HepG2 (cell line): Measurements from ENCODE around the gene MIA2. TPM values are rescaled to one million over a fixed set of nuclear protein-coding genes. Genes with fewer than 3 reads are reported as not detected.

Experiments
- CHD2 ChIP-seq: IDR thresholded peaks from 2 replicates; pipeline ENCODE4 v1.6.1; 2011; ENCODE audit warnings: low read depth, low read length, improper control_type of control experiment
- FUBP1 ChIP-seq: sonication (generic); formaldehyde crosslinking; IDR thresholded peaks from 2 replicates; pipeline ENCODE4 v1.5.1; 2020; ENCODE audit warnings: missing genetic modification reagents, mild to moderate bottlenecking, borderline replicate concordance
- GTF3A ChIP-seq: sonication (generic); formaldehyde crosslinking; conservative IDR thresholded peaks from 2 replicates; pipeline ENCODE4 v1.4.0; 2020; ENCODE audit warnings: mild to moderate bottlenecking, missing genetic modification reagents
- HNRNPLL ChIP-seq: fragments of 200-400 bp; formaldehyde crosslinking; IDR thresholded peaks from 2 replicates; pipeline ENCODE4 v1.6.1; 2017; ENCODE audit warnings: mild to moderate bottlenecking, low read depth, low read length; ENCODE audit not compliant: poor library complexity, severe bottlenecking
- ISL2 ChIP-seq: sonication (generic); formaldehyde crosslinking; IDR thresholded peaks from 2 replicates; pipeline ENCODE4 v1.5.0; 2020; ENCODE audit warnings: missing genetic modification reagents
- MED1 ChIP-seq: sonication (generic); formaldehyde crosslinking; IDR thresholded peaks from 2 replicates; pipeline ENCODE4 v1.4.0; 2020; ENCODE audit warnings: missing genetic modification reagents
- MTA3 ChIP-seq: sonication (generic); formaldehyde crosslinking; IDR thresholded peaks from 2 replicates; pipeline ENCODE4 v1.4.0; 2020; ENCODE audit warnings: missing genetic modification reagents
- MYC ChIP-seq: sonication (generic); formaldehyde crosslinking; IDR thresholded peaks from 2 replicates; pipeline ENCODE4 v1.9.0; 2021; ENCODE audit warnings: missing genetic modification reagents, borderline replicate concordance
- NR0B2 ChIP-seq: sonication (generic); formaldehyde crosslinking; IDR thresholded peaks from 2 replicates; pipeline ENCODE4 v1.4.0; 2020; ENCODE audit warnings: mild to moderate bottlenecking, missing genetic modification reagents
- RXRB ChIP-seq: IDR thresholded peaks from 2 replicates; pipeline ENCODE4 v1.6.1; 2016; ENCODE audit warnings: borderline replicate concordance, missing genetic modification reagents, missing compliant biosample characterization
- SOX13 ChIP-seq, 3 experiments: fragments of 450-650 bp in 1 of 3; sonication (generic) in 1 of 3; formaldehyde crosslinking in 1 of 3; IDR thresholded peaks in 2 of 3; conservative IDR thresholded peaks in 1 of 3; 2 replicates each; pipeline versions ENCODE4 v1.5.0 to v1.6.1; 2016 to 2020; ENCODE audit warnings: antibody characterized with exemption in 1 of 3, mild to moderate bottlenecking in 1 of 3, missing compliant biosample characterization in 1 of 3, missing genetic modification reagents in 1 of 3, moderate library complexity in 1 of 3
- SOX5 ChIP-seq: IDR thresholded peaks from 2 replicates; pipeline ENCODE4 v1.6.1; 2016; ENCODE audit warnings: borderline replicate concordance
- SUZ12 ChIP-seq: fragments of 150-350 bp; IDR thresholded peaks from 2 replicates; pipeline ENCODE4 v1.6.1; 2014; ENCODE audit warnings: low read depth, low read length
- TFE3 ChIP-seq: IDR thresholded peaks from 2 replicates; pipeline ENCODE4 v1.6.1; 2016
- ZBTB34 ChIP-seq: sonication (generic); formaldehyde crosslinking; IDR thresholded peaks from 2 replicates; pipeline ENCODE4 v1.8.0; 2022; ENCODE audit warnings: mild to moderate bottlenecking, missing genetic modification reagents
- ZNF180 ChIP-seq: sonication (generic); formaldehyde crosslinking; IDR thresholded peaks from 2 replicates; pipeline ENCODE4 v1.4.0; 2020; ENCODE audit warnings: low read depth, missing genetic modification reagents, borderline replicate concordance
- ZNF225 ChIP-seq: sonication (generic); formaldehyde crosslinking; IDR thresholded peaks from 2 replicates; pipeline ENCODE4 v1.4.0; 2020; ENCODE audit warnings: mild to moderate bottlenecking, missing genetic modification reagents
- ZNF274 ChIP-seq: sonication (generic); formaldehyde crosslinking; IDR thresholded peaks from 2 replicates; pipeline ENCODE4 v1.5.1; 2020; ENCODE audit warnings: mild to moderate bottlenecking, missing genetic modification reagents
- ZNF30 ChIP-seq: sonication (generic); formaldehyde crosslinking; IDR thresholded peaks from 2 replicates; pipeline ENCODE4 v1.5.0; 2020; ENCODE audit warnings: mild to moderate bottlenecking, missing genetic modification reagents
- ZNF44 ChIP-seq: sonication (generic); formaldehyde crosslinking; IDR thresholded peaks from 2 replicates; pipeline ENCODE4 v1.5.1; 2020; ENCODE audit warnings: mild to moderate bottlenecking, missing genetic modification reagents
- ZNF558 ChIP-seq: sonication (generic); formaldehyde crosslinking; IDR thresholded peaks from 2 replicates; pipeline ENCODE4 v1.9.0; 2022; ENCODE audit warnings: mild to moderate bottlenecking, missing genetic modification reagents, borderline replicate concordance
- ZNF576 ChIP-seq: sonication (generic); formaldehyde crosslinking; IDR thresholded peaks from 2 replicates; pipeline ENCODE4 v1.4.0; 2020; ENCODE audit warnings: mild to moderate bottlenecking, missing genetic modification reagents
- ZNF644 ChIP-seq: IDR thresholded peaks from 2 replicates; pipeline ENCODE4 v1.6.1; 2016; ENCODE audit warnings: low read depth
- ZNF713 ChIP-seq: sonication (generic); formaldehyde crosslinking; IDR thresholded peaks from 2 replicates; pipeline ENCODE4 v1.4.0; 2020; ENCODE audit warnings: mild to moderate bottlenecking, missing genetic modification reagents
- polyA plus RNA-seq, 8 experiments: library from polyadenylated mRNA; depleted of rRNA in 3 of 8; stranded (reverse) in 7 of 8; unstranded in 1 of 8; fragments of >200 nt; fragmentation: Illumina TruSeq in 4 of 8; extraction: Trizol in 4 of 8; gene quantifications; 2 replicates each; pipeline versions ENCODE4 v1.2.1 to v1.2.3, GENCODE V29; 2011 to 2016; ENCODE audit warnings: low read depth in 4 of 8, missing spikeins in 1 of 8, mixed read lengths in 1 of 8; ENCODE audit not compliant: insufficient read depth in 1 of 8
- total RNA-seq, 5 experiments: library from RNA; depleted of rRNA; stranded (reverse); fragments of >200 nt; fragmentation: Illumina TruSeq; extraction: Trizol; gene quantifications; 2 replicates each; pipeline ENCODE4 v1.2.3, GENCODE V29; 2016; ENCODE audit warnings: low read depth in 1 of 5

The MIA2 gene
- total and polyA plus RNA-seq, 2 of the 13 experiments (the other 11 are each of a cell fraction or from before 2014, with no cell fraction given), result 134 to 158 TPM

- peak; percentile 67; the same call in 1 of the 2 replicates for TF ChIP-seq ZNF180
- no peak; the same call in none of the 2 replicates for TF ChIP-seq ZNF225 (CRISPR knock-in tag)
- TF ChIP-seq ZNF558 (CRISPR knock-in tag), result no peak; the same call in 1 of the 2 replicates
- TF ChIP-seq ISL2 (CRISPR knock-in tag), result peak; percentile 83
- peak; percentile 97 for TF ChIP-seq HNRNPLL
- no peak; the same call in none of the 2 replicates for TF ChIP-seq MED1 (CRISPR knock-in tag)
- TF ChIP-seq ZNF30 (CRISPR knock-in tag), result no peak; the same call in 1 of the 2 replicates
- TF ChIP-seq MYC (CRISPR knock-in tag), result peak; percentile 94
- TF ChIP-seq SOX13 (IDR thresholded peaks at IDR 0.05), result peak; percentile 36; the same call in 1 of the 2 replicates
- peak; percentile 62 to 71; a peak in 2 of 4 replicates for TF ChIP-seq SOX13 (CRISPR knock-in tag; conservative IDR thresholded peaks at IDR 0.05 in 1 of 2, IDR thresholded peaks at IDR 0.05 in 1 of 2)
- TF ChIP-seq ZBTB34 (CRISPR knock-in tag), result peak; percentile 97
- peak; percentile 47 for TF ChIP-seq TFE3
- TF ChIP-seq GTF3A, result no peak; the same call in 1 of the 2 replicates
- peak; percentile 21 for TF ChIP-seq RXRB (CRISPR knock-in tag)
- peak; percentile 94 for TF ChIP-seq NR0B2 (CRISPR knock-in tag)
- no peak for TF ChIP-seq SUZ12
- peak; percentile 43; the same call in 1 of the 2 replicates for TF ChIP-seq ZNF576 (CRISPR knock-in tag)
- TF ChIP-seq CHD2, result peak; percentile 64; the same call in 1 of the 2 replicates
- TF ChIP-seq ZNF44 (CRISPR knock-in tag), result peak; percentile 92
- TF ChIP-seq SOX5 (CRISPR knock-in tag), result peak; percentile 55; the same call in 1 of the 2 replicates
- TF ChIP-seq ZNF644 (CRISPR knock-in tag), result no peak
- TF ChIP-seq ZNF274 (CRISPR knock-in tag), result peak; percentile 78
- TF ChIP-seq MTA3 (CRISPR knock-in tag), result no peak
- peak; percentile 88; the same call in 1 of the 2 replicates for TF ChIP-seq FUBP1 (CRISPR knock-in tag)
- no peak; the same call in 1 of the 2 replicates for TF ChIP-seq ZNF713
Observed at GRCh38 chr14:39432619-39433451, 199.1 kb downstream of the MIA2 start (continued).
